HL-60/S4 treated with retinoic acid at 250 ng/mL for 4 days and 3 days (cell line): ENCODE data around the gene CCDC179.

Source experiments
- in situ Hi-C: fragments of 300-500 bp; cut with MboI; formaldehyde crosslinking; loops from 2 replicates; pipeline ENCODE4 v1.7.0; 2022; ENCODE audit warnings: low sequenced_read_pairs

CCDC179 gene

GRCh38 chr11:22860241-22860640 lies at the start of gene CCDC179:
TSS of gene CCDC179 (minus strand) at chr11:22860474. CDS start at chr11:22860421, 53 bp downstream.
- in situ Hi-C loops, result no loop called here

DNA sequence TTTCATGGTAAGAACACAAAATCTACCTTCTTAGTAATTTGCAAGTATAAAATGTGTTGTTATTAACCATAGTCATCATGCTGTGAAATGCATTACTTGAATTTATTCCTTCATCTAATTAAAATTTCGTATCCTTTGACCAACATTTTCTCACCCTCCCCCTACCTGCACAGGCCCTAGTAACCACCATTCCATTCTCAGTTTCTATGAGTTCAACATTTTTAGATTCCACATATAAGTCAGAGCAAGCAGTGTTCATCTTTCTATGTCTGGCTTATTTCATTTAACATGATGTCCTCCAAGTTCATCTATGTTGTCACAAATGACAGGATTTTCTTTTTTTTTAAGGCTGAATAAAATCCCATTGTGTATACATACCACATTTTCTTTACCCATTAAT lies 43.5 kb upstream of the CCDC179 start:
- in situ Hi-C loops, result no loop called here

DNA sequence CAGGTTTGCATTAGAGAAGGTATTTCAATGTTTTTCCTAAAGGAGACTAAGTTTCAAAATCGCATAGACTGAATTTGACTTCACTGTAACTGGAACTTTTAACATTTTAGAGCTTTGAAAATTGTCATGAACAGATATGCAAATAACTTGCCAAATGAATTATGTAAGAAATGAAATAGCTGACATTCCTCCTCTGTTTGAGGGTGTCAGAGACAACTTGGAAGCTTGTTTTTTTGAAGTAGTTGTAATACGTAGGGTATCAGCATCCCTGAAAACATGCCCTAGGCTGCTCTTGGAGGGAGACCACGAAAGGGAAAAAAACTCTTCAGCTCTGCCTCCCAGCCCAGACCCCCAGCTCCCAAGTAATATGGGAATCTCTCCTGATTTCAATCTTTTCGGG lies 41.3 kb upstream of the CCDC179 start:
- in situ Hi-C loops, result no loop called here

GRCh38 chr11:22900764-22901486 lies 40.7 kb upstream of the CCDC179 start:
- in situ Hi-C loops, result no loop called here

- in situ Hi-C loops, result no loop called here
Observed at GRCh38 chr11:22898036-22898435, 37.8 kb upstream of the CCDC179 start.

GRCh38 chr11:22890227-22890626 lies 30.0 kb upstream of the CCDC179 start:
- in situ Hi-C loops, result no loop called here

GRCh38 chr11:22884217-22884616 lies 23.9 kb upstream of the CCDC179 start:
- in situ Hi-C loops, result no loop called here

DNA sequence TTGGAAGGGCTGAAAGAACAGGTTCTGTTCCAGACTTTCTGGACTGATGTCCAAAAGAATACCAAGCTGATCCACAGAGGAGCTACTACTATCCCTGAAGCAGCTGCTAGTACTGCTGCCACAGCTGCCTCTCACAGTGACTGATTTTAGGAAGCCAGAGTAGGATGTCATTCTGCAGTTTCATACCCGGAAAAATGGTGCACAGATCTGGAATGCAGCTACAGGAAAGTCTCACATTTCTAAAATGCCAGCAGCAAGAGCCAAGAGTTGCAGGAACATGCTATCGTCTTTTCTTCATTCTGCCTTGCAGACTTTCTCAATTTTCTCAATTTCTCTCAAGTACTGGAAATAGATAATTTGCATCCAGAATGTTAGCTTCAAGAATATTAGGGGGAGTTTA lies 19.4 kb upstream of the CCDC179 start:
- in situ Hi-C loops, result no loop called here

DNA sequence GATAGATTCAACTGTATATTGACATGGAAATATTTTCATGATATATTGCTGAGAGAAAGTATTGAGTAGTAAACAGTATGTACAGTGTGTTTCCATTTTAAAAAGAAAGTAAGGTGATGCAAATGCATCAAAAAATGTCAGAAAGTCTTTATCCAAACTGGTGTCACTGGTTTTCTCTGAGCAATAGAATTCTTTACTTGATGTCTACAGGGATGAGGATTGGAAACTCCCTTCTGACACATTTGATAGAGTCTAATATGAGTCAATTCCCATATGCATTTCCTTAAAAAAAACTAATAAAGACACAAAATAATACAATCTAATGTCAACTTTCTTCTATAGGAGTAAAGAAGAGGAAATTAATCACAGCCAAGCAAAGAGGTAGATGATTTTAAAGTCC lies 18.3 kb upstream of the CCDC179 start:
- in situ Hi-C loops, result no loop called here

DNA sequence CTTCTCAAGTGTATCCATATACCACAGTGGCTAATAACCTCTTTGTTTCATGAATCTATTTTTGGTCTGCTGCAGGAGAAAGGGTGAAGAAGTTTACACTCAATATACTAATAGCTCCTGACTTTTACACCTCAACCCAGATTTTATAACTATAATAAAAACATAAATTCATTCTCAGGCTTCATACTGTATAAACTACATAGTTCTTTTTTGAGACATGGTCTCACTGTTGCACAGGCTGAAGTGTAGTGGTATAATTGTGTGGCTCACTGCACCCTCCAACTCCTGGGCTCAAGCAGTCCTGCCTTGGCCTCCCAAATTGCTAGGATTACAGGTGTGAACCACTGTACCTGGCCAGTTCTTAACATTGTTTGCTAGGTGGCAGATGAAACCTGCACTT lies 17.8 kb upstream of the CCDC179 start:
- in situ Hi-C loops, result no loop called here

- in situ Hi-C loops, result no loop called here
Observed at GRCh38 chr11:22875869-22876473, 15.7 kb upstream of the CCDC179 start.

- in situ Hi-C loops, result no loop called here
Observed at GRCh38 chr11:22869325-22869724, 9.1 kb upstream of the CCDC179 start.

- in situ Hi-C loops, result no loop called here
Observed at GRCh38 chr11:22859756-22860155, 518 bp downstream of the CCDC179 start.

DNA sequence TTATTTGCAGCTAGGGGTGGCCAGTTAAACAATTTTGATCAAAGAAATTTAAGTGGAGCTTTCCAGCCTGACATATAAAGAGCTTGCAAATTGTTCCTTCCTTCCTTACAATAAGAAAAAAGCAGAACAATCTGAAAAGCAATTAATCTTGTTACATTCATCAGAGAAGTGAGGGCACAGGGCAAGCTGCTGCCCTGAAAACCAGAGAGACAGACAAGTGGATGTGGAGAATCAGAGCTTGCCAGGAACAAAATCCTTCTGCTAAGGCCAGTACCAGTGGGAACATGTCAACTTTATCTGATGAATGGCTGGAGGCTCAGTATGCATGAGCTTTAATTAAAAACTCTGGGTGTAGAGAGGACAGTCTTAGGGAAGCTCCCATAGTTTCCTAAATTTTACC lies 8.8 kb downstream of the CCDC179 start:
- in situ Hi-C loops, result no loop called here

DNA sequence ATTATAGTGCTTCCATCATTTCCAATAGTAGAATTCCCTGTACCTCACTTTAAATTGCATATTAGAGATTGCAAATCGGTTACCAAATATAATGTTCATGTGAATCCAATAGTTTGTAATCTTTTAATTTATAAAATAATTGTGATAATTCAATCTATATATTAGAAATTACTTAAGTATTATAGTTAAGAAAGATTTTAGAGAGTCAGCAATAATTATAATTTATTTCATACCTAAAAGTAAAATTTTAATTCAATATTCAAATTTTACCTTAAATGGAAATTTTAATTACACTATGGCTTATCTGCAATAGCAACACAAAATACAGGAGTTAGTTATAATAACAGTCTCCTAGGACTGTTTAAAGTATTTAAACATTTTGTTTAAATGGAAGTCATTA lies 13.5 kb downstream of the CCDC179 start:
- in situ Hi-C loops, result no loop called here

- in situ Hi-C loops, result no loop called here
Observed at GRCh38 chr11:22832315-22833015, 27.8 kb downstream of the CCDC179 start.

DNA sequence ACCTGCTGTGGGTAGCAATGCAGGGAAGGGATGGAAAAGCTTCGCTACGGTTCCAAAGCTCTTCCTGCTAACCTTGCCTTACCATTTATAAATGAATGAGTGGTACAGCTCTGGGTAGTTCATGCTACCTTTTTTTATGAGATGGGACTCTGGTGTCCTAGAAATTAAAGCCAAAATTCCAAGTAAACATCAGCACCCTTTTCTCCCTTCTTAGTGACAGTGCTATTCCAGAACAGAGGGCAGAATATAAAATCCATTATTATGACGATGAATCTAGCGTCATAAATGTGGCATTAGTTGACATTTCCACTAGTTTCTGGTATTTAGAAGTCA lies 30.2 kb downstream of the CCDC179 start:
- in situ Hi-C loops, result no loop called here

- in situ Hi-C loops, result no loop called here
Observed at GRCh38 chr11:22829231-22830081, 30.8 kb downstream of the CCDC179 start, which contains the start of gene SVIP. TSS of gene SVIP (minus strand) at chr11:22829801. CDS start at chr11:22829748, 53 bp downstream.

DNA sequence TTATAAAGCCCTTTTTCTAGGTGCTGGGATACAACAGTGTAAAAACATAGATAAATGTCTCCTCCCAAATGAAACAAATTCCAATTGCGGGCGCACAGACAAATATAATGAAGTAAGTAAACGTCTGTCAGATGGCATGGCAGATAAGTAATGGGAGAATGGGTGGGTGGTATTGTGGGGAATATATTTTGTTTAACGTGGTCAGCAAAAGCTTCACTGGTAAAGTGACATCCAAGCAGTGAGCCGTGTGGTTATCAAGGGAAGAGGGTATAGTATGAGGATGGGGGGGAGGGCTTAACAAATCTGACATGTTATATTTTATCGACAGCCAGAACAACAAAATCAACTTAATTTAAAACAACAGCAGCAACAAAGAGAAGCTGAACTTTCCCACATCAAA lies 31.9 kb downstream of the CCDC179 start:
- in situ Hi-C loops, result no loop called here

GRCh38 chr11:22822203-22822602 lies 38.1 kb downstream of the CCDC179 start:
- in situ Hi-C loops, result no loop called here

- in situ Hi-C loops, result no loop called here
Observed at GRCh38 chr11:22809893-22810292, 50.4 kb downstream of the CCDC179 start.
